Fibroblast of lung (primary cell): ENCODE data around the gene UBE2D2. TPM values are rescaled to one million over a fixed set of nuclear protein-coding genes. Genes with fewer than 3 reads are reported as not detected.

Experiments
- DNase-seq, 2 donors: peaks; one replicate each; pipeline versions ENCODE4 v3.0.0 to v3.0.0-alpha.2; 2010; ENCODE audit warnings: low read depth in 2 of 2
- H2AFZ ChIP-seq: 2 replicates; pipeline ENCODE4 v1.5.1; 2012; ENCODE audit warnings: low read length, control low read depth, inconsistent platforms
- H3K27ac ChIP-seq: 2 replicates; pipeline ENCODE4 v1.5.1; 2011; ENCODE audit warnings: low read length, control low read depth; ENCODE audit not compliant: insufficient read depth
- H3K27me3 ChIP-seq: 2 replicates; pipeline ENCODE4 v1.5.1; 2011; ENCODE audit warnings: mild to moderate bottlenecking, low read length; ENCODE audit not compliant: control insufficient read depth, insufficient read depth
- H3K36me3 ChIP-seq: 2 replicates; pipeline ENCODE4 v1.5.1; 2011; ENCODE audit warnings: low read length; ENCODE audit not compliant: control insufficient read depth, insufficient read depth
- H3K4me1 ChIP-seq: 2 replicates; pipeline ENCODE4 v1.5.1; 2011; ENCODE audit warnings: low read length; ENCODE audit not compliant: control insufficient read depth, insufficient read depth; ENCODE audit errors: extremely low read depth
- H3K4me2 ChIP-seq: 2 replicates; pipeline ENCODE4 v1.5.1; 2011; ENCODE audit warnings: low read length, control low read depth; ENCODE audit not compliant: insufficient read depth; ENCODE audit errors: extremely low read depth
- H3K4me3 ChIP-seq, 4 experiments: fragments of 200-600 bp in 1 of 4; sonication (generic) in 1 of 4; replicated peaks in 1 of 4; 2 replicates each; pipeline ENCODE4 v1.5.1; 2011 to 2016; ENCODE audit warnings: low read length in 4 of 4, low read depth in 3 of 4, mild to moderate bottlenecking in 3 of 4, control low read depth in 2 of 4, inconsistent platforms in 1 of 4, mixed read lengths in 1 of 4; ENCODE audit not compliant: insufficient read depth in 1 of 4; ENCODE audit errors: control extremely low read depth in 1 of 4
- H3K79me2 ChIP-seq: 2 replicates; pipeline ENCODE4 v1.5.1; 2012; ENCODE audit warnings: mild to moderate bottlenecking, low read length, inconsistent platforms; ENCODE audit not compliant: control insufficient read depth, insufficient read depth
- H3K9ac ChIP-seq: 2 replicates; pipeline ENCODE4 v1.5.1; 2011; ENCODE audit warnings: mild to moderate bottlenecking, low read length, control low read depth; ENCODE audit not compliant: insufficient read depth
- H3K9me3 ChIP-seq: 2 replicates; pipeline ENCODE4 v1.5.1; 2012; ENCODE audit warnings: low read depth, low read length; ENCODE audit not compliant: control insufficient read depth, insufficient read depth
- H4K20me1 ChIP-seq: 2 replicates; pipeline ENCODE4 v1.5.1; 2011; ENCODE audit warnings: low read length; ENCODE audit not compliant: control insufficient read depth, insufficient read depth; ENCODE audit errors: extremely low read depth
- EZH2 ChIP-seq: IDR thresholded peaks from 2 replicates; pipeline ENCODE4 v1.5.1; 2012; ENCODE audit warnings: low read length, control low read depth, mild to moderate bottlenecking; ENCODE audit errors: missing control alignments
- polyA plus RNA-seq, 2 donors: library from polyadenylated mRNA; depleted of rRNA in 1 of 2; stranded (reverse) in 1 of 2; unstranded in 1 of 2; fragments of >200 nt; gene quantifications; 2 replicates each; pipeline ENCODE4 v1.2.1, GENCODE V29; 2011 to 2012; ENCODE audit warnings: missing spikeins in 1 of 2
- total RNA-seq: library from RNA; depleted of rRNA; stranded (reverse); fragments of >200 nt; gene quantifications from 2 replicates; pipeline ENCODE4 v1.2.1, GENCODE V29; 2014
- TF ChIP-seq, protein P1 (sequence below), 2 donors: IDR thresholded peaks in 1 of 2; conservative IDR thresholded peaks in 1 of 2; 1 replicate in 1 of 2; 2 replicates in 1 of 2; pipeline ENCODE4 v1.5.1; 2011 to 2012; ENCODE audit warnings: low read length in 2 of 2, control low read depth in 1 of 2, inconsistent platforms in 1 of 2, low read depth in 1 of 2, mild to moderate bottlenecking in 1 of 2

Gene UBE2D2
- total and polyA plus RNA-seq, 2 donors (not counting 1 experiment from before 2014, with no cell fraction given), result 56.5 to 62.9 TPM

- Histone ChIP-seq H2AFZ (no peak overlapping the region), H3K9me3 (no peaks in the 10 kb centered on the region), H3K4me1 (peaks cover 3% of the 10 kb centered on the region), H3K27me3 (no peaks in the 10 kb centered on the region), H3K36me3 (no peaks in the 10 kb centered on the region), H3K4me2 (no peak overlapping the region), H3K27ac (no peak overlapping the region), H3K4me3 (no peak overlapping the region), H3K79me2 (no peaks in the 10 kb centered on the region), H4K20me1 (no peaks in the 10 kb centered on the region), H3K9ac (no peak overlapping the region)
- no peak for TF ChIP-seq EZH2
- no peak for DNase-seq
These were observed 47.2 kb upstream of the UBE2D2 start for GRCh38 chr5:139513852-139514485.

DNA sequence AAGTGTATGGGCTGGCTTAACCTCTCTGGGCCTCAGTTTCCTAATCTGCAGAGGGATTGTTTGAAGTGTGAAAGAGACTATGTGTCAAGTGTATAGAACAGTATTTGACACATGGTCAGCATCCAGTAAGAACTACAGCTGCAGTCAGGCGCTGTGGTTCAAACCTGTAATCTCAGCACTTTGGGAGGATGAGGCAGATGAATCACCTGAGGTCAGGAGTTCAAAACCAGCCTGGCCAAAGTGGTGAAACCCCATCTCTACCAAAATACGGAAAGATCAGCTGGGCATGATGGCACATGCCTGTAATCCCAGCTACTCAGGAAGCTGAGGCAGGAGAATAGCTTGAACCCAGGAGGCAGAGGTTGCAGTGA lies 46.7 kb upstream of the UBE2D2 start:
- H3K27me3 ChIP-seq, result no peaks in the 10 kb centered on the region

DNA sequence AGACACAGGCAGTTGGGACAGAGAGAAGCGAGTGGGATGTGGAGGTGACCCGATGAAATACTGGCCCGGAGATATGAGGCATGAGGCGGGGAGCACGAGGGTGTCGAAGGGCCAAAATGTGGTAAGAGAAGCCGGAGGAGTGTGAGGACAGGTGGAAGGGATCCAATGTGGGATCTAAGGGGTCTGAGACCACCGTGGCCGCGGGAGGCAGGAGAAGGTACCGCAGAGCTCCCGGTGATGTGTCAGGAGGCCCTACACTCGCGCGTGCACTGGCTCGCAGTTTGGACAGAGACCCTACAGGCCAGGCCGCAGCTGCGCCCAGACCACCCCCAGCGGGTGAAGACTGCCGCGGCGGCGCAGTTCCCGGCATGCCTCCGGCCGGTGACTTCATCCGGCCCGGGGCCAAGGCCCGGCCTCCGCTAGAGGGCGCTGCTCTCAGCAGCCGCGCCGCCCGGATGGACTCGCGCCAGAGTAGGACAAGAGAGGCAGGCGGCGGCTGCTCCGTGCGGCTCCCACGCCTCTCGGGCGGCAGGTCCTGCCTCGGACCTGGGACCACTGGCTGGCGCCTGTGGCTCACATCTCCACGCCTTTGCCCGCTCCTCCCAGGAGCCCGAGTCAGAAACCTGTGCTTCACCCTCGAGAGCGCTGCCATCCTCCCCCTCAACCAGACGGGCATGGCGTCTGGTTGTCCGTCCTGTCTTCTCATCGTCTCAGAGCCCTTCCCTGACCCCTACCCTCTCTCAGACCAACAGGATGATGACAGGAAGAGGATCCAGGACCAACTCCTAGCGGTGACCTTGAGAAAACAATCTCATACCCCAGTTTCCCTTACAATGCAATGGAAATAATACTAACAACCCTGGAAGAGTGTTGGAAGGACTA lies 43.2 kb upstream of the UBE2D2 start:
- Histone ChIP-seq H3K4me2 (peak overlapping the region; percentile 91), H3K9ac (peak overlapping the region; percentile 73), H3K79me2 (no peaks in the 10 kb centered on the region), H3K27me3 (no peaks in the 10 kb centered on the region), H3K9me3 (no peaks in the 10 kb centered on the region), H3K36me3 (no peaks in the 10 kb centered on the region), H3K4me3 (peak overlapping the region; percentile 46 to 64 (median 60)), H3K27ac (peak overlapping the region; percentile 63), H4K20me1 (no peaks in the 10 kb centered on the region), H2AFZ (peak overlapping the region; percentile 100), H3K4me1 (peaks cover 3% of the 10 kb centered on the region)
- DNase-seq, result peak; percentile 76 to 81
- TF ChIP-seq, protein P1, sequence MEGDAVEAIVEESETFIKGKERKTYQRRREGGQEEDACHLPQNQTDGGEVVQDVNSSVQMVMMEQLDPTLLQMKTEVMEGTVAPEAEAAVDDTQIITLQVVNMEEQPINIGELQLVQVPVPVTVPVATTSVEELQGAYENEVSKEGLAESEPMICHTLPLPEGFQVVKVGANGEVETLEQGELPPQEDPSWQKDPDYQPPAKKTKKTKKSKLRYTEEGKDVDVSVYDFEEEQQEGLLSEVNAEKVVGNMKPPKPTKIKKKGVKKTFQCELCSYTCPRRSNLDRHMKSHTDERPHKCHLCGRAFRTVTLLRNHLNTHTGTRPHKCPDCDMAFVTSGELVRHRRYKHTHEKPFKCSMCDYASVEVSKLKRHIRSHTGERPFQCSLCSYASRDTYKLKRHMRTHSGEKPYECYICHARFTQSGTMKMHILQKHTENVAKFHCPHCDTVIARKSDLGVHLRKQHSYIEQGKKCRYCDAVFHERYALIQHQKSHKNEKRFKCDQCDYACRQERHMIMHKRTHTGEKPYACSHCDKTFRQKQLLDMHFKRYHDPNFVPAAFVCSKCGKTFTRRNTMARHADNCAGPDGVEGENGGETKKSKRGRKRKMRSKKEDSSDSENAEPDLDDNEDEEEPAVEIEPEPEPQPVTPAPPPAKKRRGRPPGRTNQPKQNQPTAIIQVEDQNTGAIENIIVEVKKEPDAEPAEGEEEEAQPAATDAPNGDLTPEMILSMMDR (conservative IDR thresholded peaks at IDR 0.05 in 1 of 2, IDR thresholded peaks at IDR 0.05 in 1 of 2; ENCODE audit: low read depth in 1 of 2, low read length in 2 of 2), result peak; percentile 70 to 80
- no peak for TF ChIP-seq EZH2

More for the DNA sequence above, 46.7 kb upstream of the UBE2D2 start:
- no peak overlapping the region for H2AFZ ChIP-seq
- H3K4me2 ChIP-seq, result no peak overlapping the region
- no peak overlapping the region for H3K27ac ChIP-seq
- no peak for DNase-seq
- no peaks in the 10 kb centered on the region for H3K79me2 ChIP-seq
- peaks cover 3% of the 10 kb centered on the region for H3K4me1 ChIP-seq
- H3K4me3 ChIP-seq, result no peak overlapping the region
- TF ChIP-seq, protein P1 (conservative IDR thresholded peaks at IDR 0.05 in 1 of 2, IDR thresholded peaks at IDR 0.05 in 1 of 2; ENCODE audit: low read depth in 1 of 2, low read length in 2 of 2), result no peak
- no peak for TF ChIP-seq EZH2
- no peaks in the 10 kb centered on the region for H3K36me3 ChIP-seq
- no peaks in the 10 kb centered on the region for H3K9me3 ChIP-seq
- H3K9ac ChIP-seq, result no peak overlapping the region
- no peaks in the 10 kb centered on the region for H4K20me1 ChIP-seq
